T47D (cell line): ENCODE results near the gene RORB.

Experiments
- DNase-seq, 2 experiments: peaks; one replicate each; pipeline versions ENCODE4 v3.0.0 to v3.0.0-alpha.2; 2011 to 2012; ENCODE audit warnings: low read depth in 1 of 2, low spot score in 1 of 2
- JUND ChIP-seq: IDR thresholded peaks from 2 replicates; pipeline ENCODE4 v1.6.1; 2012; ENCODE audit warnings: low read depth
- in situ Hi-C: cut with HindIII; loops from 2 replicates; pipeline ENCODE4 v1.10.0; 2016; ENCODE audit warnings: low sequenced_read_pairs, low pct_unique_long_range_greater_than_20kb

Gene RORB

DNA sequence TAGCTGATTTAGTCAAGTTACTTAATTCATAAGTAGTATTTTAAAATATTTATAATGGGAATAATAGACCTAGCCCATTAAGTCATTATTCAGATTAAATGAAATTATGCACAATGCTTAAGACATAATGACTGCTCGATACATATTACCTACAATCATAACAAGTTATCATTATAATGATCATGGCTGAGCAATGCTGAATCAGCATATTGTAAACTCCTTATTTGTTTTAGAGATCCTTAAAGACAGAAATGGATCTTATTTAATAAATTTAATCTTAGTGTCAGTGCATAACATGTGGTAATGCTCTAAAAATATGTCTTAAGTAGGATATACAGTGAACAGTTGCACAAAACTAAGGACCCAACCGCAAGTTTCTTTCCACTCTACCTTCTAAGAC, 221.6 kb downstream of the RORB start:
- no peak for DNase-seq
- TF ChIP-seq JUND: no peak
- in situ Hi-C loops: no loop called here

- TF ChIP-seq JUND: no peak
- DNase-seq: no peak
- in situ Hi-C loops: no loop called here
Measured at GRCh38 chr9:74719306-74719705, 222.2 kb downstream of the RORB start.

DNA sequence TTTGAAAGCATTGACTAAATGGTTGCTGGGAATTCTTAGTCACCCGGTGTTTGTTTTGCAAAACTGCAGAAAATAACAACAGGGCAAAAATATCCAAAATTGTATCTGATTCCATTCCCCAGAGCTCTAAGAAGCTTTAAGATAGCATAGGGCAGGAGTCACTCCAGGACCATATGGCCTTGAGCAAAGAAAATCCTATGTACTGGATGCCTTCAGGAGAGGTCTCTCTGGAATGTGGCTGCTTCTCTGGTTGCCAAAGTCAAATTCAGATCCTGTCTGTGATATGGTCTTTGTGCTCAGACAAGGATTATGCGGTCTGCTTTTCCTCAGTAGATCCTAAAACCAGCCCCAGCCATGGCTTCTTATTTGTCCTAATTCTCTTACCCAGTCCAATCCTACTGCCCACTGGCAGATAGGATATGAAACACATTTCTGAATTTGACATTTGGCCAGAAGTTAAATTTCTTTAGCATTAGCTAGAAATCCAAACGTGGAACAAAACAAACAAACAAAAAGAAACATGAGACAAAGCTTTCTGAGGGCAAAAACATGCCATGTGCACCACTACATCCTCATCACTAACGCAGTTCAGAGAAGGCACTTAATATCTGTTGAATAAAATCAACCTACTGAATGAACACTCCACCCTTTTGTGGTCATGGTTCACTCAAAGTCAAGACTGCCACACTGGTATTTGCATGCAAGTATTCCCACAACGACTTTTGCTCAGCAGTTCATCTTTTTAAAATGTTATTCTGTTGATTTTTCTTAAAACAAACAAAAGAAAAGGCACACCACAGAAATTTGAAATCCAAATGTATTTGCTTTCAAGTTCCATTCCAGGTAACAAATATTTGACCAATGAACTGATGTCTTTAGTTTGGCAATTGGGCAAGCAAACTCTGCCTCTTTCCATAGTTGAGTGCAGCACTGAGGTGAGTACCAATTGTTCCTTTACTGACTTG, 224.8 kb downstream of the RORB start:
- in situ Hi-C loops: no loop called here
- DNase-seq: peak; percentile 16 to 92
- TF ChIP-seq JUND: no peak; the same call in 1 of the 2 replicates

- no peak for DNase-seq
- TF ChIP-seq JUND: no peak
- in situ Hi-C loops: no loop called here
Measured at GRCh38 chr9:74724317-74724716, 227.2 kb downstream of the RORB start.

- in situ Hi-C loops: no loop called here
- TF ChIP-seq JUND: no peak
- no peak for DNase-seq
Measured at GRCh38 chr9:74726581-74726980, 229.4 kb downstream of the RORB start.

GRCh38 chr9:74728176-74728575, 231.0 kb downstream of the RORB start:
- TF ChIP-seq JUND: no peak
- in situ Hi-C loops: no loop called here
- no peak for DNase-seq

DNA sequence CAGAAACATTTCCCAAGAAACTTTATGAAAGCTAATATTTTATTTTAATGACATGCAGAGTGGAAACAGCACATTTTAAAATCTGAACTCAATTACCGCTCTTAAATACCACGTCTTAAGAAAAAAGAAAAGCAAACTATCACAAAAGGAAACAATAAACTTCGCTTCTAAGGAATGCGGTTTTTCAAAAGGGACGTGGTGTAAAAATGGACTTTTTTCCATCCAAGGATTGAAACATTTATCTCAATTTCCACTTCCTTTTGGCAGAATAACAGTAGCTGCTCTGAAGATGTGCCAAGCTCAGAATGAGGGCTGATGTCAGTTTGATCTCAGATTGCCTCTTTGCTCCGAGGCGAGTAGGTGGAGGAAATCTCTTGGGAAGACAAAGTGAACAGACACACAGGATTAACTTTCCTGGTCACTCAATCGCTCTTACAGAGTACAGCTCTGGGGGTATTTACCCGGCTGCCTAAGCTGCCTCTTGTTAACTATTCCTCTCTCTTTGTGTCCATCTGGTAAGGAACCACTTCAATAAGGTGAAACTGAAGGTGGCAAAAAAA, 232.1 kb downstream of the RORB start:
- in situ Hi-C loops: no loop called here
- TF ChIP-seq JUND: no peak

GRCh38 chr9:74735761-74736160, 238.6 kb downstream of the RORB start:
- TF ChIP-seq JUND: no peak
- in situ Hi-C loops: no loop called here
- no peak for DNase-seq

More for the DNA sequence above, 232.1 kb downstream of the RORB start:
- no peak for DNase-seq

DNA sequence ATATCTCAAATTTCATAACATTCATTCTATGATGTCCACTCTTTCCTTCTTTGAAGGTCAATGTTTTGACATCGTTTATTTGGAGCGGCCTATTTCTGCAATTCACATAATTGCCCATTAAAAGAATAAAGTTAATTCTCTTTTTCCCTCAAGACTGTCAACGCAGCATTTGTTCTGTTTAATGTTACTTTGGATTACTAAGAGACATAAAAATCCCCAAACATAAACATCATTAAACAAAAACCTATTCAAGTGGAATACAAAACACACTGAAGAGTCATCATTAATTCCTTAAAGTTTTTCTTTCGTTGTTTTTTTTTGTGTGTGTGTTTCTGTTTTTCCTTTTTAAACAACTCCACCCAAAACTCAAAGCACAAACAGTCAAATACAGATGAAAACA, 239.5 kb downstream of the RORB start:
- in situ Hi-C loops: no loop called here
- DNase-seq: no peak
- TF ChIP-seq JUND: no peak

DNA sequence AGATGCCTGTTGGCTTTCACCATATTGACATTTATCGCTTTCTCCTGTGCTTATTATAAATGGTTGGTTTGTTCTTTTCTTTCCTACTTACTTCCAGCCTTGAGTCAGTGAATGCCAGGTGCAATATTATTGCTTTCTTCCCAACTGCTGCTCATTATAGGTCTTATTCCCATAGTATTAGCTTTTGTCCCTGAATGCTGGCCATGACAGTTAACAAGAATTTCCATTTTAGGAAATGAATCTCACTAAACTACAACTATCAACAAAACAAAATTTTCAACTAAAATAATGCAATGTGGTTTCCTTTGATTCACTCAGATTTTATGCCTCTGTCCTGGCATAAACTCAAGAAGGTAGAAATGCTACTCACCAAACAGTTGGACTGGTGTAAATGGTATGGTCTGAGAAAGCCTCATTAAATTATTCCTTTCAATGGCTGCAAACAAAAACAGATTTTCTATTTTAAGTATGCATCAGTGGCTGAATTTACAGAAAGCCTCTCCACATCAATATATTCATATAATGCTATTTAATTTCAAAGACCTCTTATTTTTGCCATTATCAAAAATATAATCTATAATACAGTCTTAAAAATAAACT, 245.2 kb downstream of the RORB start:
- DNase-seq: no peak
- TF ChIP-seq JUND: no peak
- in situ Hi-C loops: no loop called here
